H1 (cell line): Measurements from ENCODE around the gene MARCHF9. TPM values are rescaled to one million over a fixed set of nuclear protein-coding genes. Genes with fewer than 3 reads are reported as not detected.
A peak's percentile ranks its signal among the peaks of the same experiment; 100 is the strongest.

Experiments
- CTCF ChIA-PET: fragments of 300-600 bp; sonication (Branson Sonifier 250); formaldehyde crosslinking; loops from one replicate; lab custom pipeline; 2021; ENCODE audit not compliant: partially characterized antibody; lab: Charles Lee
- POLR2A ChIA-PET: fragments of 300-600 bp; sonication (Branson Sonifier 250); formaldehyde crosslinking; loops from one replicate; lab custom pipeline; 2021; ENCODE audit warnings: inconsistent platforms; ENCODE audit not compliant: partially characterized antibody; lab: Charles Lee
- DNase-seq, 2 experiments: peaks; one replicate each; pipeline versions ENCODE4 v3.0.0 to v3.0.0-alpha.2; 2010 to 2022; ENCODE audit warnings: low spot score in 2 of 2, low read depth in 1 of 2, mixed read lengths in 1 of 2
- FAIRE-seq: peaks from 2 replicates; lab custom pipeline; 2011; peaks lifted over from hg19 to GRCh38; lab: Jason Lieb, UNC
- H2AFZ ChIP-seq: 2 replicates; pipeline ENCODE4 v1.8.1; 2012; ENCODE audit warnings: low read length, inconsistent platforms
- H2AK5ac ChIP-seq: 2 replicates; pipeline ENCODE4 v1.6.1; 2013; ENCODE audit warnings: low read depth, low read length
- H2BK120ac ChIP-seq: replicated peaks from 2 replicates; pipeline ENCODE3; 2013; ENCODE audit warnings: low read depth, low read length, inconsistent platforms
- H2BK12ac ChIP-seq: 2 replicates; pipeline ENCODE4 v1.6.1; 2013; ENCODE audit warnings: low read depth, low read length
- H2BK15ac ChIP-seq: 2 replicates; pipeline ENCODE4 v1.6.1; 2013; ENCODE audit warnings: low read length
- H2BK20ac ChIP-seq: 2 replicates; pipeline ENCODE4 v1.6.1; 2013; ENCODE audit warnings: low read length
- H2BK5ac ChIP-seq: 2 replicates; pipeline ENCODE4 v1.6.1; 2013; ENCODE audit warnings: low read depth, low read length
- H3K14ac ChIP-seq: 2 replicates; pipeline ENCODE4 v1.6.1; 2013; ENCODE audit warnings: inconsistent platforms; ENCODE audit not compliant: insufficient read length
- H3K18ac ChIP-seq: 2 replicates; pipeline ENCODE4 v1.6.1; 2013; ENCODE audit warnings: low read length; ENCODE audit errors: extremely low read depth
- H3K23ac ChIP-seq: 2 replicates; pipeline ENCODE4 v1.6.1; 2013; ENCODE audit warnings: inconsistent platforms; ENCODE audit not compliant: insufficient read length
- H3K23me2 ChIP-seq: 2 replicates; pipeline ENCODE4 v1.6.1; 2013; ENCODE audit warnings: low read depth, low read length
- H3K27ac ChIP-seq: 2 replicates; pipeline ENCODE4 v1.6.1; 2011; ENCODE audit warnings: low read depth, low read length, inconsistent platforms
- H3K27me3 ChIP-seq, 4 experiments: replicated peaks in 1 of 4; 1 replicate in 1 of 4; 2 replicates in 3 of 4; pipeline versions ENCODE4 v1.6.1 to v1.8.1; 2011 to 2013; ENCODE audit warnings: low read length in 3 of 4, mild to moderate bottlenecking in 3 of 4, inconsistent platforms in 2 of 4, mixed read lengths in 2 of 4, moderate library complexity in 1 of 4; ENCODE audit not compliant: control insufficient read depth in 3 of 4, insufficient read depth in 3 of 4; ENCODE audit errors: extremely low read depth in 1 of 4
- H3K36me3 ChIP-seq, 4 experiments: 2 replicates each; pipeline versions ENCODE4 v1.6.1 to v1.8.1; 2011 to 2013; ENCODE audit warnings: mild to moderate bottlenecking in 4 of 4, low read length in 3 of 4, moderate library complexity in 2 of 4, control low read depth in 1 of 4, inconsistent platforms in 1 of 4; ENCODE audit not compliant: insufficient read depth in 4 of 4, control insufficient read depth in 2 of 4
- H3K4ac ChIP-seq: replicated peaks from 2 replicates; pipeline ENCODE3; 2013; ENCODE audit warnings: low read length, low read depth, mixed read lengths, inconsistent platforms; ENCODE audit not compliant: insufficient read length
- H3K4me1 ChIP-seq, 4 experiments: replicated peaks in 1 of 4; 1 replicate in 1 of 4; 2 replicates in 3 of 4; pipeline versions ENCODE4 v1.6.1 to v1.8.1; 2011 to 2013; ENCODE audit warnings: low read length in 3 of 4, inconsistent platforms in 2 of 4, mixed read lengths in 1 of 4; ENCODE audit not compliant: insufficient read depth in 4 of 4, control insufficient read depth in 3 of 4
- H3K4me2 ChIP-seq, 2 experiments: 2 replicates each; pipeline versions ENCODE4 v1.6.1 to v1.8.1; 2011 to 2013; ENCODE audit warnings: low read depth in 2 of 2, low read length in 2 of 2, control low read depth in 1 of 2, inconsistent platforms in 1 of 2, mild to moderate bottlenecking in 1 of 2; ENCODE audit not compliant: insufficient read depth in 1 of 2
- H3K4me3 ChIP-seq, 4 experiments: fragments of 200-600, 300-600 bp in 1 of 4; sonication (generic), shearing (Covaris generic), sonication (Bioruptor Twin) in 1 of 4; 2 replicates each; pipeline versions ENCODE4 v1.5.1 to v1.8.1; 2011 to 2016; ENCODE audit warnings: low read length in 4 of 4, low read depth in 3 of 4, control low read depth in 2 of 4, inconsistent platforms in 2 of 4, mild to moderate bottlenecking in 2 of 4, mixed read lengths in 1 of 4, moderate library complexity in 1 of 4; ENCODE audit not compliant: insufficient read depth in 2 of 4; ENCODE audit errors: extremely low read depth in 1 of 4
- H3K56ac ChIP-seq: replicated peaks from 2 replicates; pipeline ENCODE3; 2013; ENCODE audit warnings: low read depth, mild to moderate bottlenecking, mixed read lengths, low read length, inconsistent platforms; ENCODE audit not compliant: insufficient read length
- H3K79me1 ChIP-seq: 2 replicates; pipeline ENCODE4 v1.6.1; 2013; ENCODE audit warnings: low read depth, low read length, control low read depth
- H3K79me2 ChIP-seq, 2 experiments: 2 replicates each; pipeline versions ENCODE4 v1.6.1 to v1.8.1; 2012 to 2013; ENCODE audit warnings: low read length in 2 of 2, mild to moderate bottlenecking in 2 of 2, inconsistent platforms in 1 of 2; ENCODE audit not compliant: insufficient read depth in 2 of 2, control insufficient read depth in 1 of 2
- H3K9ac ChIP-seq, 4 experiments: replicated peaks in 1 of 4; 1 replicate in 1 of 4; 2 replicates in 3 of 4; pipeline versions ENCODE4 v1.6.1 to v1.8.1; 2011 to 2013; ENCODE audit warnings: low read depth in 3 of 4, low read length in 3 of 4, control low read depth in 2 of 4, mild to moderate bottlenecking in 2 of 4, moderate library complexity in 2 of 4, inconsistent platforms in 1 of 4; ENCODE audit errors: extremely low read depth in 1 of 4
- H3K9me3 ChIP-seq, 2 experiments: 2 replicates each; pipeline versions ENCODE4 v1.6.1 to v1.8.1; 2012 to 2013; ENCODE audit warnings: mild to moderate bottlenecking in 2 of 2, moderate library complexity in 2 of 2, control low read depth in 1 of 2, inconsistent platforms in 1 of 2, low read depth in 1 of 2, low read length in 1 of 2, mixed read lengths in 1 of 2; ENCODE audit not compliant: insufficient read depth in 2 of 2
- H4K20me1 ChIP-seq, 2 experiments: replicated peaks in 1 of 2; 2 replicates each; pipeline versions ENCODE3 to v1.8.1; 2011 to 2013; ENCODE audit warnings: inconsistent platforms in 2 of 2, low read length in 2 of 2, mild to moderate bottlenecking in 1 of 2; ENCODE audit not compliant: insufficient read depth in 2 of 2, control insufficient read depth in 1 of 2
- H4K5ac ChIP-seq: 2 replicates; pipeline ENCODE4 v1.6.1; 2013; ENCODE audit warnings: low read length, low read depth, mixed read lengths, inconsistent platforms; ENCODE audit not compliant: insufficient read length
- H4K8ac ChIP-seq: 2 replicates; pipeline ENCODE4 v1.8.0; 2013; ENCODE audit warnings: mild to moderate bottlenecking, moderate library complexity, low read length, inconsistent platforms; ENCODE audit not compliant: insufficient read depth; ENCODE audit errors: extremely low read depth
- H4K91ac ChIP-seq: replicated peaks from 2 replicates; pipeline ENCODE3; 2013; ENCODE audit warnings: low read length, mixed read lengths, inconsistent platforms; ENCODE audit not compliant: insufficient read length
- CTCF ChIP-seq, 3 experiments: IDR thresholded peaks; 1 replicate in 2 of 3; 2 replicates in 1 of 3; pipeline versions ENCODE4 v1.5.1 to v1.6.1; 2011; ENCODE audit warnings: low read length in 3 of 3, mild to moderate bottlenecking in 3 of 3, inconsistent platforms in 2 of 3, low read depth in 1 of 3, moderate library complexity in 1 of 3; ENCODE audit not compliant: insufficient read depth in 1 of 3; ENCODE audit errors: control extremely low read depth in 1 of 3
- POU5F1 ChIP-seq: IDR thresholded peaks from 2 replicates; pipeline ENCODE4 v1.6.1; 2011; ENCODE audit warnings: low read depth, mild to moderate bottlenecking, low read length, moderate library complexity
- RAD21 ChIP-seq, 2 experiments: IDR thresholded peaks in 1 of 2; conservative IDR thresholded peaks in 1 of 2; 2 replicates each; pipeline ENCODE4 v1.6.1; 2011; ENCODE audit warnings: low read depth in 2 of 2, low read length in 2 of 2, improper control_type of control experiment in 1 of 2, inconsistent platforms in 1 of 2, mild to moderate bottlenecking in 1 of 2, moderate library complexity in 1 of 2
- WGBS, 2 experiments: shearing (Covaris generic) in 1 of 2; methylation state at CpG; one replicate each; pipeline versions ENCODE4 v1.1.6 to v1.1.7; 2013 to 2015; ENCODE audit warnings: low lambda C conversion rate in 2 of 2, mixed read lengths in 2 of 2, inconsistent platforms in 1 of 2, low coverage in 1 of 2, missing lambda C conversion rate in 1 of 2; ENCODE audit not compliant: insufficient replicate concordance in 2 of 2, insufficient coverage in 1 of 2, insufficient read length in 1 of 2; ENCODE audit errors: extremely low coverage in 1 of 2, missing lambda C conversion rate in 1 of 2; 5-methylcytosine and 5-hydroxymethylcytosine counted together
- polyA plus RNA-seq, 7 experiments: library from polyadenylated mRNA; depleted of rRNA in 3 of 7; stranded (reverse) in 5 of 7; unstranded in 2 of 7; fragments of >200 nt in 5 of 7; fragments of 200-250 nt in 2 of 7; gene quantifications; 1 replicate in 5 of 7; 2 replicates in 1 of 7; 4 replicates in 1 of 7; pipeline versions ENCODE4 v1.2.1 to v1.2.3, GENCODE V29; 2011 to 2013; ENCODE audit warnings: missing spikeins in 2 of 7, mixed read lengths in 2 of 7
- total RNA-seq: library from RNA; stranded (reverse); fragmentation: NEBNext Ultra II Directional; extraction: Animal tissue kit (Norgen Biotek cat#: 25700); gene quantifications from 2 replicates; pipeline ENCODE4 v1.2.1, GENCODE V29; 2021

The MARCHF9 gene
- total and polyA plus RNA-seq, 2 of the 8 experiments (the other 6 are each of a cell fraction or from before 2014, with no cell fraction given): 6.4 to 7.8 TPM

DNA sequence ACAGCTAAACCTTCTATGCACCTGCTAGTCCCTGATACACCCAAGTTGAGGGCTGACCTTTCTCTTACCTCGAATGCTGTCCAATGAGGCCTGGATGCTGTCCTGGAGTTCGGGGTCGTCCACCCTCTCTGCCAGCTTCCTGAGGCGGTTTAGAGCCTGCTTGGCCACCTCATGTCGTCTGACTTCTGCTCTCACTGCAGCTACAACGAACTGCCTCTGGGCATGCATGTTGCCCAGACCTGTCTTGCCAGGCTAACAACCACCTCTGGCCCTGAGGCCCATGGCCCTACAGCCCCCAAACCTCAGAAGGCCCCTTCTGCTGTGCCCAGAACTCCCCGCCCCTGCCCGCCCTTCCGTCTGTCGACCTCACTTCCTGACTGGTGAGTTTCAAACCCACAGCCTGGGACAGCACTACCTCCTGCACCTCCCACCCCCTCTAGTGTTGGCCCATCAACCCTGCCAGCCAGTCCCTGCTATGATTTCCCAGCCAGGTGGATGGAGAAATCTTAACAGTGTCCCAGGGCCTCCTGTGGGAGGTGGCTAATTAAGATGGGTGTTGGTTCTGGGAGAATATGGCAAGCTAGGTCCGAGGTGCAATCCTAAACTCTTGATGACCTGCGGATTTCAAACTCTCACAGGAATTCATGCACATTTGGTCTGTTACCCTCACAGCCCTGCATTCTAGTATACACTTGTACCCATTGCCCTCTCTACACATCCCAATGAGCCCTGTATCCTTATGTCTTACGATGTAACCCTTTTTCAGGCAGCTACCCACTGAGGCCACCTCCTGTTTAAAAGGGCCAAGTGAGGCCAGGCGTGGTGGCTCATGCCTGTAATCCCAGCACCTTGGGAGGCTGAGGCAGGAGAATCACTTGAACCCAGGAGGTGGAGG is 12.8 kb upstream of the MARCHF9 start:
- 68% methylated on average over 12 of the region's 14 CpGs; no CpG with 5 or more reads in 1 of the 2 experiments for WGBS, 2 experiments
- CTCF ChIA-PET: interaction anchor here (0.6 to 11.2 kb wide), 14 partner anchors 8 to 222 kb away, joined by 3 to 149 read pairs (median 4); partner anchors contain the start of genes ARHGEF25, DDIT3 and OS9

More for the DNA sequence above, 12.8 kb upstream of the MARCHF9 start:
- Histone ChIP-seq H3K18ac (no peak overlapping the region), H3K36me3 (peaks cover 0 to 17% (median 12%) of the 10 kb centered on the region in 4 experiments; a peak in 7 of 8 replicates), H3K4me3 (no peak overlapping the region), H3K27ac (no peak overlapping the region), H4K5ac (peak overlapping the region; percentile 25), H2BK12ac (peak overlapping the region; percentile 4; the same call in 1 of the 2 replicates), H2AK5ac (no peak overlapping the region), H2BK15ac (peak overlapping the region; percentile 76; the same call in 1 of the 2 replicates), H3K56ac (no peak overlapping the region), H3K14ac (no peak overlapping the region), H3K4ac (no peak overlapping the region), H3K79me2 (no peaks in the 10 kb centered on the region), H2BK120ac (no peak overlapping the region), H3K23me2 (peaks cover 6% of the 10 kb centered on the region), H3K79me1 (peaks cover 6% of the 10 kb centered on the region), H2BK5ac (0 out of 2 replicates have a peak overlapping the region, but pooled peaks have one; percentile 6), H3K23ac (no peak overlapping the region), H3K4me2 (peak overlapping the region in 1 of 2 experiments; percentile 23; a peak in 3 of 4 replicates), H3K9ac (no peak overlapping the region), H3K27me3 (peaks cover 26 to 47% (median 43%) of the 10 kb centered on the region in 4 experiments), H4K20me1 (peaks cover 0 to 2% of the 10 kb centered on the region in 2 experiments), H2BK20ac (no peak overlapping the region), H3K9me3 (no peaks in the 10 kb centered on the region; a peak in 1 of 4 replicates), H4K8ac (no peak overlapping the region), H2AFZ (no peak overlapping the region), H4K91ac (no peak overlapping the region), H3K4me1 (peaks cover 0 to 21% (median 9%) of the 10 kb centered on the region in 4 experiments; a peak in 6 of 7 replicates)
- TF ChIP-seq RAD21 (IDR thresholded peaks at IDR 0.05 in 1 of 2, conservative IDR thresholded peaks at IDR 0.05 in 1 of 2; ENCODE audit: low read depth in 2 of 2, low read length in 2 of 2) (peak; percentile 26 to 49; a peak in 2 of 4 replicates), CTCF (IDR thresholded peaks at IDR 0.05; ENCODE audit: control extremely low read depth in 1 of 3, insufficient read depth in 1 of 3, low read depth in 1 of 3, low read length in 3 of 3) (peak; percentile 32 to 62 (median 52); a peak in 3 of 4 replicates), POU5F1 (no peak)
- POLR2A ChIA-PET: interaction anchor here (1.2 to 4.4 kb wide), 7 partner anchors 8 to 134 kb away, joined by 3 to 35 read pairs (median 4); partner anchors contain the start of genes CDK4, CYP27B1, EEF1AKMT3 and METTL1
- no peak for DNase-seq
- no peak for FAIRE-seq
